ENCODE measurements around the gene BACE2. TPM values are rescaled to one million over a fixed set of nuclear protein-coding genes. Genes with fewer than 3 reads are reported as not detected.

Gene BACE2
- total RNA-seq, 2 experiments from 2014 or later: 0.79 to 2.4 TPM

- H3K4me3 Mint-ChIP-seq: no peak overlapping the region
- no peaks in the 10 kb centered on the region for H3K36me3 Mint-ChIP-seq
- CTCF ChIA-PET: no interaction called here
- ATAC-seq (no peak), DNase-seq (no peak)
- peaks cover 22% of the 10 kb centered on the region for H3K27me3 Mint-ChIP-seq
- no peak overlapping the region for H3K27ac Mint-ChIP-seq
- H3K4me1 Mint-ChIP-seq: no peaks in the 10 kb centered on the region
- H3K9me3 Mint-ChIP-seq (ENCODE audit: low read depth): peaks cover 3% of the 10 kb centered on the region
Measured at GRCh38 chr21:41328660-41329607, 161.0 kb downstream of the BACE2 start.

Small RNA genes within 50 kb of the gene (microRNA-seq; reads per million reads assigned to microRNA genes)
- not detected for gene MIR3197

Other genes with a start within 250 kb of the BACE2 start
- not detected for gene FAM3B, start 148.6 kb downstream of the BACE2 start, total RNA-seq
- 100 to 1,000 TPM in 1 of 2 experiments, 10 to 100 TPM in 1; 65.1 to 158 TPM for gene MX2, start 193.9 kb downstream of the BACE2 start, total RNA-seq

Measured in activated CD8-positive, alpha-beta memory T cell treated with anti-CD3 and anti-CD28 coated beads, Interleukin-2, amount 10 ng/mL, durations not matched to agents 7 days and 5 days (primary cell).